HepG2 (cell line): ENCODE measurements around the gene DNAJC4. TPM values are rescaled to one million over a fixed set of nuclear protein-coding genes. Genes with fewer than 3 reads are reported as not detected.

Source experiments
- AGO2 ChIP-seq: fragments of 200-400 bp; formaldehyde crosslinking; optimal IDR thresholded peaks from 2 replicates; pipeline ENCODE3; 2017; ENCODE audit warnings: mild to moderate bottlenecking, low read depth, low read length, moderate library complexity
- ASH2L ChIP-seq: fragments of 300-600, 200-600 bp; sonication (generic); IDR thresholded peaks from 2 replicates; pipeline ENCODE4 v1.7.0; 2017; ENCODE audit warnings: low read depth, mild to moderate bottlenecking, moderate library complexity, mixed read lengths, low read length; ENCODE audit not compliant: insufficient read length
- ELF1 ChIP-seq: sonication (generic); formaldehyde crosslinking; IDR thresholded peaks from 2 replicates; pipeline ENCODE4 v1.4.0; 2020; ENCODE audit warnings: missing genetic modification reagents
- MIXL1 ChIP-seq: IDR thresholded peaks from 2 replicates; pipeline ENCODE4 v1.6.1; 2016
- PHF8 ChIP-seq: sonication (generic); formaldehyde crosslinking; IDR thresholded peaks from 2 replicates; pipeline ENCODE4 v1.5.0; 2020; ENCODE audit warnings: missing genetic modification reagents
- SP5 ChIP-seq: IDR thresholded peaks from 2 replicates; pipeline ENCODE4 v1.6.1; 2016; ENCODE audit warnings: low read depth, borderline replicate concordance
- SRSF1 ChIP-seq: fragments of 200-400 bp; formaldehyde crosslinking; optimal IDR thresholded peaks from 2 replicates; pipeline ENCODE3; 2017; ENCODE audit warnings: mild to moderate bottlenecking, low read depth, low read length, moderate library complexity
- YEATS4 ChIP-seq: sonication (generic); formaldehyde crosslinking; IDR thresholded peaks from 2 replicates; pipeline ENCODE4 v1.4.0; 2020; ENCODE audit warnings: missing genetic modification reagents, borderline replicate concordance
- ZBTB38 ChIP-seq: sonication (generic); formaldehyde crosslinking; IDR thresholded peaks from 2 replicates; pipeline ENCODE4 v1.5.1; 2020; ENCODE audit warnings: mild to moderate bottlenecking, missing genetic modification reagents
- ZNF253 ChIP-seq: sonication (generic); formaldehyde crosslinking; IDR thresholded peaks from 2 replicates; pipeline ENCODE4 v1.8.0; 2022; ENCODE audit warnings: mild to moderate bottlenecking, missing genetic modification reagents, borderline replicate concordance
- ZNF335 ChIP-seq: sonication (generic); formaldehyde crosslinking; IDR thresholded peaks from 2 replicates; pipeline ENCODE4 v1.4.0; 2020; ENCODE audit warnings: missing genetic modification reagents
- ZNF543 ChIP-seq: sonication (generic); formaldehyde crosslinking; IDR thresholded peaks from 2 replicates; pipeline ENCODE4 v1.4.0; 2020; ENCODE audit warnings: mild to moderate bottlenecking, missing genetic modification reagents
- ZNF547 ChIP-seq: sonication (generic); formaldehyde crosslinking; IDR thresholded peaks from 2 replicates; pipeline ENCODE4 v1.5.1; 2020; ENCODE audit warnings: mild to moderate bottlenecking, missing genetic modification reagents
- polyA plus RNA-seq, 8 experiments: library from polyadenylated mRNA; depleted of rRNA in 3 of 8; stranded (reverse) in 7 of 8; unstranded in 1 of 8; fragments of >200 nt; fragmentation: Illumina TruSeq in 4 of 8; extraction: Trizol in 4 of 8; gene quantifications; 2 replicates each; pipeline versions ENCODE4 v1.2.1 to v1.2.3, GENCODE V29; 2011 to 2016; ENCODE audit warnings: low read depth in 4 of 8, missing spikeins in 1 of 8, mixed read lengths in 1 of 8; ENCODE audit not compliant: insufficient read depth in 1 of 8
- total RNA-seq, 5 experiments: library from RNA; depleted of rRNA; stranded (reverse); fragments of >200 nt; fragmentation: Illumina TruSeq; extraction: Trizol; gene quantifications; 2 replicates each; pipeline ENCODE4 v1.2.3, GENCODE V29; 2016; ENCODE audit warnings: low read depth in 1 of 5
- TF ChIP-seq, protein P1 (sequence below): sonication (generic); formaldehyde crosslinking; IDR thresholded peaks from 2 replicates; pipeline ENCODE4 v1.5.1; 2020; ENCODE audit warnings: mild to moderate bottlenecking, missing genetic modification reagents
- TF ChIP-seq, protein P2 (sequence below), 2 experiments: fragments of 450-650 bp in 1 of 2; sonication (generic) in 1 of 2; formaldehyde crosslinking; IDR thresholded peaks; 2 replicates each; pipeline versions ENCODE4 v1.5.0 to v1.8.0; 2020 to 2022; ENCODE audit warnings: mild to moderate bottlenecking in 1 of 2, missing genetic modification reagents in 1 of 2
- TF ChIP-seq, protein P3 (sequence below): sonication (generic); formaldehyde crosslinking; conservative IDR thresholded peaks from 2 replicates; pipeline ENCODE4 v1.8.0; 2022; ENCODE audit warnings: missing genetic modification reagents
- TF ChIP-seq, protein P4 (sequence below): IDR thresholded peaks from 2 replicates; pipeline ENCODE4 v1.6.1; 2016; ENCODE audit warnings: missing compliant biosample characterization, missing genetic modification reagents, borderline replicate concordance
- TF ChIP-seq, protein P5 (sequence below): sonication (generic); formaldehyde crosslinking; IDR thresholded peaks from 2 replicates; pipeline ENCODE4 v1.5.0; 2020; ENCODE audit warnings: missing genetic modification reagents, mild to moderate bottlenecking, borderline replicate concordance
- TF ChIP-seq, protein P6 (sequence below): sonication (generic); formaldehyde crosslinking; IDR thresholded peaks from 2 replicates; pipeline ENCODE4 v1.8.0; 2022; ENCODE audit warnings: mild to moderate bottlenecking, missing genetic modification reagents

DNAJC4 gene
- total and polyA plus RNA-seq, 2 of the 13 experiments (the other 11 are each of a cell fraction or from before 2014, with no cell fraction given) = 10.3 to 60.8 TPM

DNA sequence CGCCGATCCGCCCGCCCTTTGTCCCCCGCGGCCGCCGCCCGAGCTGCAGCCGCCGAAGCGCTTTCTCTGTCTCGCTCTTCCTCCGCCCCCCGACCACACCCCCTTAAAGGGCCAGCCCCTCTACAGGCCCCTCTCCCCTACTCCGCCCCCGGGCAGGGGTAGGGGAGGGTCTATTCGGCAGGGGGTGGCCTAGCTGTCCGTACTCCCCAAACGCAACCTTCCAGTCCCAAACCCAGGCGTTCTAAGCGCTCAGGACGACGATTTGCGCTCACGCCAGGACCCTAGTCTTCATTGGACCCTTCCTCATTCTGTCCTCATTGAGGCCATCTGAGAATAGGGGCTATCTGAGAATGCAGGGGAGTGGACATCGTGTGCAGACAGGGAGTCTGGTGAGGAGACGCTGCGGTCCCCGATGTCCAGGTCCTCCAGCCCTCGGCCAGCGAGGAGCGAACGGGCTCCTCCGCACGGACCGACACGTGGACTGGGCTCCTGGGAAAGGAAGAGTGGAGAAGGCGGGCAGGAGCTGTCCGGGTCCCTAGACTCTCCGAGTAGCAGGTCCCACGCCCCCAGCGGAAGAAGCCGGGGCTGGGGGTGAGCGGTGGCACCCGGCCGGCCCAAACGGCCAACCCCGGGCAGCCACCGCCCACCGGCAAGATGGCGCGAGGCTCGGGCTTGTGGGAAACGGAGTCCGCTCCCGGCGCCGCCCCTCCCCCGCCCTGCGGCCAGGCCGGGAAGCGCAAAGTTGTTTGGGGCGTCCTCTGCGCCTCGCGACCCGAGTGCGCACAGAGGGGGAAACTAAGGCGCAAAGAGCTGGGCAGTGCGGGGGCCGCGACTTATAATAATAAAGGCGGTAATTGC, 16.8 kb downstream of the DNAJC4 start, which contains the start of gene PPP1R14B (continued):
- TF ChIP-seq, protein P1, sequence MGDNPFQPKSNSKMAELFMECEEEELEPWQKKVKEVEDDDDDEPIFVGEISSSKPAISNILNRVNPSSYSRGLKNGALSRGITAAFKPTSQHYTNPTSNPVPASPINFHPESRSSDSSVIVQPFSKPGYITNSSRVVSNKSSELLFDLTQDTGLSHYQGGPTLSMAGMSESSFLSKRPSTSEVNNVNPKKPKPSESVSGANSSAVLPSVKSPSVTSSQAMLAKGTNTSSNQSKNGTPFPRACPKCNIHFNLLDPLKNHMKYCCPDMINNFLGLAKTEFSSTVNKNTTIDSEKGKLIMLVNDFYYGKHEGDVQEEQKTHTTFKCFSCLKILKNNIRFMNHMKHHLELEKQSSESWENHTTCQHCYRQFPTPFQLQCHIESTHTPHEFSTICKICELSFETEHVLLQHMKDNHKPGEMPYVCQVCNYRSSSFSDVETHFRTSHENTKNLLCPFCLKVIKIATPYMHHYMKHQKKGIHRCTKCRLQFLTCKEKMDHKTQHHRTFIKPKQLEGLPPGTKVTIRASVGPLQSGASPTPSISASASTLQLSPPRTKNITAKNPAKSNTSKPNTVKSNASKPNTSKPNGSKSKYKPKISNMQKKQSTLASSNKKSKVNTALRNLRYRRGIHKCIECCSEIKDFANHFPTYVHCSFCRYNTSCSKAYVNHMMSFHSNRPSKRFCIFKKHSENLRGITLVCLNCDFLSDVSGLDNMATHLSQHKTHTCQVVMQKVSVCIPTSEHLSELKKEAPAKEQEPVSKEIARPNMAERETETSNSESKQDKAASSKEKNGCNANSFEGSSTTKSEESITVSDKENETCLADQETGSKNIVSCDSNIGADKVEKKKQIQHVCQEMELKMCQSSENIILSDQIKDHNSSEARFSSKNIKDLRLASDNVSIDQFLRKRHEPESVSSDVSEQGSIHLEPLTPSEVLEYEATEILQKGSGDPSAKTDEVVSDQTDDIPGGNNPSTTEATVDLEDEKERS (CRISPR knock-in tag) = peak; percentile 43
- TF ChIP-seq MIXL1 (CRISPR knock-in tag) = no peak
- peak; percentile 67 for TF ChIP-seq SP5 (CRISPR knock-in tag)
- TF ChIP-seq ZNF253 (CRISPR knock-in tag) = peak; percentile 54; the same call in 1 of the 2 replicates
- TF ChIP-seq ZBTB38 = 0 out of 2 replicates have a peak, but pooled peaks have one; percentile 70
- peak; percentile 30 for TF ChIP-seq SRSF1
- TF ChIP-seq ELF1 = 0 out of 2 replicates have a peak, but pooled peaks have one; percentile 8
- TF ChIP-seq, protein P2, sequence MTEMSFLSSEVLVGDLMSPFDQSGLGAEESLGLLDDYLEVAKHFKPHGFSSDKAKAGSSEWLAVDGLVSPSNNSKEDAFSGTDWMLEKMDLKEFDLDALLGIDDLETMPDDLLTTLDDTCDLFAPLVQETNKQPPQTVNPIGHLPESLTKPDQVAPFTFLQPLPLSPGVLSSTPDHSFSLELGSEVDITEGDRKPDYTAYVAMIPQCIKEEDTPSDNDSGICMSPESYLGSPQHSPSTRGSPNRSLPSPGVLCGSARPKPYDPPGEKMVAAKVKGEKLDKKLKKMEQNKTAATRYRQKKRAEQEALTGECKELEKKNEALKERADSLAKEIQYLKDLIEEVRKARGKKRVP (CRISPR knock-in tag; IDR thresholded peaks at IDR 0.05) = no peak
- TF ChIP-seq, protein P3, sequence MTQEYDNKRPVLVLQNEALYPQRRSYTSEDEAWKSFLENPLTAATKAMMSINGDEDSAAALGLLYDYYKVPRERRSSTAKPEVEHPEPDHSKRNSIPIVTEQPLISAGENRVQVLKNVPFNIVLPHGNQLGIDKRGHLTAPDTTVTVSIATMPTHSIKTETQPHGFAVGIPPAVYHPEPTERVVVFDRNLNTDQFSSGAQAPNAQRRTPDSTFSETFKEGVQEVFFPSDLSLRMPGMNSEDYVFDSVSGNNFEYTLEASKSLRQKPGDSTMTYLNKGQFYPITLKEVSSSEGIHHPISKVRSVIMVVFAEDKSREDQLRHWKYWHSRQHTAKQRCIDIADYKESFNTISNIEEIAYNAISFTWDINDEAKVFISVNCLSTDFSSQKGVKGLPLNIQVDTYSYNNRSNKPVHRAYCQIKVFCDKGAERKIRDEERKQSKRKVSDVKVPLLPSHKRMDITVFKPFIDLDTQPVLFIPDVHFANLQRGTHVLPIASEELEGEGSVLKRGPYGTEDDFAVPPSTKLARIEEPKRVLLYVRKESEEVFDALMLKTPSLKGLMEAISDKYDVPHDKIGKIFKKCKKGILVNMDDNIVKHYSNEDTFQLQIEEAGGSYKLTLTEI (CRISPR knock-in tag) = no peak
- TF ChIP-seq, protein P4, sequence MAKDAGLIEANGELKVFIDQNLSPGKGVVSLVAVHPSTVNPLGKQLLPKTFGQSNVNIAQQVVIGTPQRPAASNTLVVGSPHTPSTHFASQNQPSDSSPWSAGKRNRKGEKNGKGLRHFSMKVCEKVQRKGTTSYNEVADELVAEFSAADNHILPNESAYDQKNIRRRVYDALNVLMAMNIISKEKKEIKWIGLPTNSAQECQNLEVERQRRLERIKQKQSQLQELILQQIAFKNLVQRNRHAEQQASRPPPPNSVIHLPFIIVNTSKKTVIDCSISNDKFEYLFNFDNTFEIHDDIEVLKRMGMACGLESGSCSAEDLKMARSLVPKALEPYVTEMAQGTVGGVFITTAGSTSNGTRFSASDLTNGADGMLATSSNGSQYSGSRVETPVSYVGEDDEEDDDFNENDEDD (CRISPR knock-in tag) = no peak; the same call in 1 of the 2 replicates
- TF ChIP-seq ZNF543 (CRISPR knock-in tag) = 0 out of 2 replicates have a peak, but pooled peaks have one; percentile 12
- peak; percentile 72 for TF ChIP-seq ASH2L
- peak; percentile 29; the same call in 1 of the 2 replicates for TF ChIP-seq ZNF547
- TF ChIP-seq, protein P5, sequence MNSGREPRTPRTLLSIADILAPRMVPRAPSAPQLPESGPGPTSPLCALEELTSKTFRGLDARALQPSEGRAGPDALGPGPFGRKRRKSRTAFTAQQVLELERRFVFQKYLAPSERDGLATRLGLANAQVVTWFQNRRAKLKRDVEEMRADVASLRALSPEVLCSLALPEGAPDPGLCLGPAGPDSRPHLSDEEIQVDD = 0 out of 2 replicates have a peak, but pooled peaks have one; percentile 77
- TF ChIP-seq AGO2 = peak; percentile 77
- peak; percentile 75 for TF ChIP-seq PHF8 (CRISPR knock-in tag)
- peak; percentile 66; the same call in 1 of the 2 replicates for TF ChIP-seq ZNF335 (CRISPR knock-in tag)
- TF ChIP-seq, protein P6, sequence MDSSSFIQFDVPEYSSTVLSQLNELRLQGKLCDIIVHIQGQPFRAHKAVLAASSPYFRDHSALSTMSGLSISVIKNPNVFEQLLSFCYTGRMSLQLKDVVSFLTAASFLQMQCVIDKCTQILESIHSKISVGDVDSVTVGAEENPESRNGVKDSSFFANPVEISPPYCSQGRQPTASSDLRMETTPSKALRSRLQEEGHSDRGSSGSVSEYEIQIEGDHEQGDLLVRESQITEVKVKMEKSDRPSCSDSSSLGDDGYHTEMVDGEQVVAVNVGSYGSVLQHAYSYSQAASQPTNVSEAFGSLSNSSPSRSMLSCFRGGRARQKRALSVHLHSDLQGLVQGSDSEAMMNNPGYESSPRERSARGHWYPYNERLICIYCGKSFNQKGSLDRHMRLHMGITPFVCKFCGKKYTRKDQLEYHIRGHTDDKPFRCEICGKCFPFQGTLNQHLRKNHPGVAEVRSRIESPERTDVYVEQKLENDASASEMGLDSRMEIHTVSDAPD = 0 out of 2 replicates have a peak, but pooled peaks have one; percentile 12
- TF ChIP-seq YEATS4 (CRISPR knock-in tag) = peak; percentile 7; the same call in 1 of the 2 replicates
